Activated T-helper 2 cell treated with anti-CD3 and anti-CD28 coated beads, Interferon-gamma antibody, Interleukin-2, Interleukin-4, amounts not matched to agents 10 μg/mL and 5 μg/mL and 100 μg/mL, durations not matched to agents 14 hours and 24 hours and 36 hours (primary cell): ENCODE data around the gene ITGAD. TPM values are rescaled to one million over a fixed set of nuclear protein-coding genes. Genes with fewer than 3 reads are reported as not detected.

Experiments used
- DNase-seq: peaks from one replicate; pipeline ENCODE4 v3.0.0; 2021; ENCODE audit warnings: low spot score
- H3K27ac Mint-ChIP-seq: one replicate; pipeline ENCODE4 v1.8.0; 2021; ENCODE audit warnings: mixed read lengths
- H3K27me3 Mint-ChIP-seq: one replicate; pipeline ENCODE4 v1.8.0; 2021; ENCODE audit warnings: low read depth, mixed read lengths
- H3K36me3 Mint-ChIP-seq: one replicate; pipeline ENCODE4 v1.8.0; 2021; ENCODE audit warnings: low read depth, mixed read lengths
- H3K4me1 Mint-ChIP-seq: one replicate; pipeline ENCODE4 v1.8.0; 2021; ENCODE audit warnings: low read depth, mixed read lengths
- H3K4me3 Mint-ChIP-seq: one replicate; pipeline ENCODE4 v1.8.0; 2021; ENCODE audit warnings: low read depth, mild to moderate bottlenecking, moderate library complexity, mixed read lengths
- H3K9me3 Mint-ChIP-seq: one replicate; pipeline ENCODE4 v1.8.0; 2021; ENCODE audit warnings: mixed read lengths
- intact Hi-C: fragments of 100-400 bp; cut with micrococcal nuclease; formaldehyde crosslinking; loops from one replicate; pipeline ENCODE4 v1.15.1; 2023
- total RNA-seq: library from RNA; stranded (reverse); gene quantifications from 2 replicates; pipeline ENCODE4 v1.2.3, GENCODE V29; 2022

The ITGAD gene
- total RNA-seq, 1 donor from 2014 or later = 0.21 TPM

- DNase-seq = no peak
- Mint-ChIP-seq H3K27me3 (no peaks in the 10 kb centered on the region), H3K4me3 (peak overlapping the region; percentile 35), H3K9me3 (no peaks in the 10 kb centered on the region), H3K4me1 (peaks cover 53% of the 10 kb centered on the region), H3K36me3 (peaks cover 21% of the 10 kb centered on the region), H3K27ac (peak overlapping the region; percentile 79)
- intact Hi-C loops = loop anchor here (10.0 kb wide), 1 partner anchor 152 kb away; the partner anchor contains the start of gene PYCARD
Measured at GRCh38 chr16:31356566-31357323, 36.4 kb upstream of the ITGAD start.

DNA sequence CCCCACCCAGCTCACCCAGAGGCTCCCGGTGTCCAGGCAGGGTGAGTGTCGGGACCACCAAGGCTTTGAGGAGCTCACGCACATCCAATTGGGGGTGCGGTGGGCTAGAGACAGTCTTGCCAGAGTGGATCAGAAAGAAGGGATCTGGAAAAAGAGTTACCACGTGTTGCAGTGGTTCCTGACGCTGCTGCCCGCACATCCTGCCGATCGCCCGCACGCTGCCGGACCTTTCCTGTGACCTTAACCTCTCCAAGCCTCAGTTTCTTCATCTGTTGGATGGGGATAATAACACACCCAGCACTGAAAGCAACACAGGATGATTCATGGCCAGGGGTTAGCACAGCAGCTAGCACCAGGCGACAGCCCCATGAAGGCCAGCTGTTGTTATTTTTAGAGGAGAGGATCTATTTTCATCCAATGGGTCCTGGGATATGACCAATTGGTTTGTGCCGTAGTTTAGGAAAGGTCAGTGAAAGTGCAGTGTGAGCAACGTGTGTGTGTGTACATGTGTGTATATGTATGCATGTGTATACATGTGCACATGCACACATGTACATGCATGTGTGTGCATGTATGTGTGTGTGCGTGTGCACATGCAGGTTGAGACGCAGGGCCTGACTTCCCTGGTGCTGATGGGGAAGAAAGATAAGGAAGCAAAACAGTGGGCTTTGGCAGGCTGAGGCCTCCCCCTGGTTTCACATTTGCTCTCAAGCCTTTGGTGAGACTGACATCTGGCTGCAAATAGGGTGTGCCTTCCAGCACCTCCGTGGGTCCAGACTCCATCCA lies 35.6 kb upstream of the ITGAD start:
- Mint-ChIP-seq H3K9me3 (no peaks in the 10 kb centered on the region), H3K27me3 (no peaks in the 10 kb centered on the region), H3K36me3 (peaks cover 21% of the 10 kb centered on the region), H3K27ac (peak overlapping the region; percentile 65), H3K4me3 (no peak overlapping the region), H3K4me1 (peaks cover 46% of the 10 kb centered on the region)
- intact Hi-C loops = loop anchor here (10.0 kb wide), 1 partner anchor 153 kb away; the partner anchor contains the start of gene PYCARD
- peak; percentile 21 for DNase-seq

DNA sequence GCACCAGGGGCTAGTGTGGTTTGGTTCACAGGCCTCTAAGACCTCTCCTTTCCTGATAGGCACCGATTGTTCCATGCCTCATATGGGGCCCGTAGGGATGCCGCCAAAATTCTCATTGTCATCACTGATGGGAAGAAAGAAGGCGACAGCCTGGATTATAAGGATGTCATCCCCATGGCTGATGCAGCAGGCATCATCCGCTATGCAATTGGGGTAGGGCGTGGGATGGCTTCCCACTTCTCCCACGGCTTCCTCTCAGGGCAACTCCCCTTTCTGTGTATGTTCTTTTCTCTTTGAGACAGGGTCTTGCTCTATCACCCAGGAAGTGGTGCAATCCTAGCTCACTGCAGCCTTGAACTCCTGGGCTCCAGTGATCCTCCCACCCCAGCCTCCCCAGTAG lies 32.9 kb upstream of the ITGAD start:
- H3K4me1 Mint-ChIP-seq = peaks cover 28% of the 10 kb centered on the region
- H3K27me3 Mint-ChIP-seq = no peaks in the 10 kb centered on the region
- peaks cover 28% of the 10 kb centered on the region for H3K36me3 Mint-ChIP-seq
- no peak overlapping the region for H3K27ac Mint-ChIP-seq
- DNase-seq = no peak
- intact Hi-C loops = no loop called here
- no peaks in the 10 kb centered on the region for H3K9me3 Mint-ChIP-seq
- no peak overlapping the region for H3K4me3 Mint-ChIP-seq

DNA sequence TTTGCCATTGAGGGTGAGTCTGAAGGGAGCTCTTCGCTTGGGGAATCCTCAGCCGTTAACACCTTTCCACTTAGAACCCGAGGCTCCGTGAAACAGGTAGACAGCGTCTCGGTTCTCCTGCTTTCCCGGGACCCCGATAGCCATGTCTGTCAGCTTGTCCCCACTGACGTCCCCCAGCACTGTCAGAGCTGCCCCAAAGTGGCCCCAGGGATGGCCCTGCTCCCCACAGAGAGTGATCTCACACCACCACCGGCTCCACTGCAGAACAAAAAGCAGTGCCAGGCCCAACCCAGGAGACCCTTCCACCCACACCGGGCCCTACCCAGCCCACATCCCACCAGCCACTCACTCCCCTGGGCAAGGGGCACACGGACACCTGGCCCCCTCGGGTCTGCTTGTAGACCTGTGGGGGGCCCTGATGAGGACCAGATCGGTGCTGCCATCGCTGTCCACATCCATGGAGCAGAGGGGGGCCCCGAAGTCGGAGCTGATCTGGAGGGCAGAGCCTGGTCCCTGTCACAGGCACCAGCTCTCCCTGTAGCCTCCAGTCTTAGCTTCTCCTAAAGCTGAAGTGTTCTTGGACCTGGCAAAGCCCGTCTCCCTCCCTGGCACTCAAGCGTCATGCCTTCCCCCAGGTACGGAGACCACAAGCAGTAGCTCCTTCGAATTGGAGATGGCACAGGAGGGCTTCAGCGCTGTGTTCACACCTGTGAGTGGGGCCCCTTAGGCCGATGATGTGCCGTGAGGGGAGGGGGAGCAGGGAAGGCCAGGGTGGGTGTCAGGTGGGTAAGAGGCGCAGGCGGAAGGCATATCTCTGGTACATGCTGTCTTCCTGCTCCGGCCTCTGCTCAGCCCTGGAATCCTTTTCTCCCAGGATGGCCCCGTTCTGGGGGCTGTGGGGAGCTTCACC lies 31.7 kb upstream of the ITGAD start:
- no peak overlapping the region for H3K27ac Mint-ChIP-seq

DNA sequence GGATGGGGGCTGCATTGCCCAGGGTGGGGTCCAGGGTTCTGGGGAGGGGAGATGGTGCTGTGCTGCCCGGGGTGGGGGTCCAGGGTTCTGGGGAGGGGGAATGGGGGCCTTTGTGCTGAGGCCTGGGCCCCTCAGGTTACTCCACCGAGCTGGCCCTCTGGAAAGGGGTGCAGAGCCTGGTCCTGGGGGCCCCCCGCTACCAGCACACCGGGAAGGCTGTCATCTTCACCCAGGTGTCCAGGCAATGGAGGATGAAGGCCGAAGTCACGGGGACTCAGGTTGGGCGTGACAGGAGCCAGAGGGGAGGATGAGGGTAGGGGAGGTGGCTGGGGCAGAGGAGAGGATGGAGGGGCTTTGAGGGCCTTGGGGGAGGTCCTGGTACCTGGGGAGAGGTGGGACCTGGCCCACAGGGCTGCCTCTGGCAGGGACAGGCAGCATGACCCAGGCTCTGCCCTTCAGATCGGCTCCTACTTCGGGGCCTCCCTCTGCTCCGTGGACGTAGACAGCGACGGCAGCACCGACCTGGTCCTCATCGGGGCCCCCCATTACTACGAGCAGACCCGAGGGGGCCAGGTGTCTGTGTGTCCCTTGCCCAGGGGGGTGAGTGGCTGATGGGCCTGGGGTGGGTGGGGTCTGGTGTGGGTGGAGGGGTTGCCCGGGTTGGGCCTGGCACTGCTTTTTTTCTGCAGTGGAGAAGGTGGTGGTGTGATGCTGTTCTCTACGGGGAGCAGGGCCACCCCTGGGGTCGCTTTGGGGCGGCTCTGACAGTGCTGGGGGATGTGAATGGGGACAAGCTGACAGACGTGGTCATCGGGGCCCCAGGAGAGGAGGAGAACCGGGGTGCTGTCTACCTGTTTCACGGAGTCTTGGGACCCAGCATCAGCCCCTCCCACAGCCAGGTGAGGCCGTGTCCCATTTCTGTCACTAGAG lies 30.4 kb upstream of the ITGAD start:
- Mint-ChIP-seq H3K9me3 (no peaks in the 10 kb centered on the region), H3K27me3 (no peaks in the 10 kb centered on the region), H3K27ac (no peak overlapping the region), H3K36me3 (peaks cover 35% of the 10 kb centered on the region), H3K4me1 (peaks cover 28% of the 10 kb centered on the region), H3K4me3 (no peak overlapping the region)
- DNase-seq = no peak
- intact Hi-C loops = no loop called here

More for the DNA sequence above, 31.7 kb upstream of the ITGAD start:
- Mint-ChIP-seq H3K36me3 (peaks cover 32% of the 10 kb centered on the region), H3K4me1 (peaks cover 24% of the 10 kb centered on the region), H3K9me3 (no peaks in the 10 kb centered on the region), H3K4me3 (no peak overlapping the region), H3K27me3 (no peaks in the 10 kb centered on the region)
- no peak for DNase-seq
- intact Hi-C loops = no loop called here

DNA sequence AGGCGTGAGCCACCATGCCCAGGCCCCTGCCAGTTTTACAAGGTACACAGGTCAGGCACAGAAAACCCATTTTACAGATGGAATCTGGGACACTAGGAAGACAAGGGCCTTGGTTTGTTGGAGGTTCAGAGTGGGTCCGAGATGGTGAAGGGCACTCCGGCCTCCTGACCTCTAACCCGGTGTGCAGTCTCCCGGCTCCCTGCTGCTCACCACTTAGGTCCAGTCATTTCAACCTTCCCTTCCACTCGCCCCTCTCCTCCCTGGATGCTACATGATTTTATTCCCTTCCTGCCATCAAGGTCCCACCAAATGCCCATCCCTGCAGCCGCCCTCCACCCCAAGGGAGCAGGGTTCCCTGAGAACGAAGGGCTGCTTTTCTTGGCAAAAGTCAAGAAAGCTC lies 29.4 kb upstream of the ITGAD start:
- H3K4me3 Mint-ChIP-seq = no peak overlapping the region
- H3K36me3 Mint-ChIP-seq = peaks cover 35% of the 10 kb centered on the region
- H3K9me3 Mint-ChIP-seq = no peaks in the 10 kb centered on the region
- peaks cover 27% of the 10 kb centered on the region for H3K4me1 Mint-ChIP-seq
- DNase-seq = no peak
- no peak overlapping the region for H3K27ac Mint-ChIP-seq
- intact Hi-C loops = no loop called here
- no peaks in the 10 kb centered on the region for H3K27me3 Mint-ChIP-seq

- intact Hi-C loops = no loop called here
- H3K4me1 Mint-ChIP-seq = peaks cover 27% of the 10 kb centered on the region
- H3K27me3 Mint-ChIP-seq = no peaks in the 10 kb centered on the region
- H3K4me3 Mint-ChIP-seq = no peak overlapping the region
- no peak overlapping the region for H3K27ac Mint-ChIP-seq
- H3K36me3 Mint-ChIP-seq = peaks cover 35% of the 10 kb centered on the region
- DNase-seq = no peak
- H3K9me3 Mint-ChIP-seq = no peaks in the 10 kb centered on the region
Measured at GRCh38 chr16:31364421-31364820, 28.7 kb upstream of the ITGAD start.

DNA sequence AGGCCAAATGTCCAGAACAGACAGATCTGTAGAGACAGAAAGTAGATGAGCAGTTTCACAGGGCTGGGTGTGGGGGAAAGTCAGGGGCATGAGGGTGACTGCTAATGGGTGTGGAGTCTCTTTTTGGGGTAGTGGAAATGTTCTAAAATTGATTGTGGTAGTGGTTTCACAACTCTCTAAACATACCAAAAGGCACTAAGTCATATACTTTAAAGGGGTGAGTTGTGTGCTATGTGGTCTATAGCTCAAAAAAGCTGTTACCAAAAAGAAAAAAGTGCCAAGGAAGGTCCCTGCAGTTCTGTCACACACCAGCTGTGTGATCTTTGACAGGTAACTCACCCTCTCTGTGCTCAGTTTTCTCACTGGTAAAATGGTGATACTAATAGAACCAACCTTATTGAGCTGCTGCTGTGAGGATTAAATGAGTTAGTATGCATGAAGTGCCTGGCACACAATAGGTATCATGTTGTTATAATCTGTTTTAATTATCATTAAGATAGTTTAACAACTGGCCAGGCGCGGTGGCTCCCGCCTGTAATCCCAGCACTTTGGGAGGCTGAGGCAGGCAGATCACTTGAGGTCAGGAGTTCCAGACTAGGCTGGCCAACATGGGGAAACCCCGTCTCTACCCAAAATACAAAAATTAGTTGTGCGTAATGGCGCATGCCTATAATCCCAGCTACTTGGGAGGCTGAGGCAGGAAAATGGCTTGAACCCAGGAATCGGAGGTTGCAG lies 27.8 kb upstream of the ITGAD start:
- Mint-ChIP-seq H3K36me3 (peaks cover 32% of the 10 kb centered on the region), H3K9me3 (no peaks in the 10 kb centered on the region), H3K4me1 (peaks cover 27% of the 10 kb centered on the region), H3K27ac (peak overlapping the region; percentile 2), H3K4me3 (no peak overlapping the region), H3K27me3 (no peaks in the 10 kb centered on the region)
- no peak for DNase-seq
- intact Hi-C loops = no loop called here

DNA sequence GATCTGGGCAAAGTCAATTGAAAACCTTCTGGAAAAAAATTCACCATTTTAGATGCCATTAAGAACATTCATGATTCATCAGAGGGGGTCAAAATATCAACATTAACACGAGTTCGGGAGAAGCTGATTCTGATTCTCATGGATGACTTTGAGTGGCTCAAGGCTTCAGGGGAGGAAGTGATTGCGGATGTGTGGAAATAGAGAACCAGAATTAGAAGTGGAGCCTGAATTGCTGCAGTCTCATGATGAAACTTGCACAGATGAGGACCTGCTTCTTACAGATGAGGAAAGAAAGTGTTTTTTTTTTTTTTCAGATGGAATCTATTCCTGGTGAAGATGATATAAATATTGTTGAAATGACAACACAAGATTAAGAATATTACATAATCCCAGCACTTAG lies 25.3 kb upstream of the ITGAD start:
- H3K36me3 Mint-ChIP-seq = peaks cover 28% of the 10 kb centered on the region
- H3K27me3 Mint-ChIP-seq = no peaks in the 10 kb centered on the region
- no peaks in the 10 kb centered on the region for H3K9me3 Mint-ChIP-seq
- peaks cover 25% of the 10 kb centered on the region for H3K4me1 Mint-ChIP-seq
- H3K4me3 Mint-ChIP-seq = no peak overlapping the region
- intact Hi-C loops = no loop called here
- DNase-seq = no peak
- no peak overlapping the region for H3K27ac Mint-ChIP-seq

DNA sequence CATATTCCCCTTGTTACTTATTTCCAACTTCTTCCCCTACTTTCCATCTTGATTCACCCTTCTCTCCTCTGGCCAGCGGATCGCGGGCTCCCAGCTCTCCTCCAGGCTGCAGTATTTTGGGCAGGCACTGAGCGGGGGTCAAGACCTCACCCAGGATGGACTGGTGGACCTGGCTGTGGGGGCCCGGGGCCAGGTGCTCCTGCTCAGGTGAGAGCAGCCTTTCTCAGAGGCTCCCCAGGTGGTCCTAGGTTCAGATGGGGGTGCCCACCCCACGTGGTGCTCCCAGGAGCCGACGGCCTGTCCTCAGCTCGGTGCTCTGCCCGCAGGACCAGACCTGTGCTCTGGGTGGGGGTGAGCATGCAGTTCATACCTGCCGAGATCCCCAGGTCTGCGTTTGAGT lies 22.1 kb upstream of the ITGAD start:
- no peak for DNase-seq
- no peaks in the 10 kb centered on the region for H3K27me3 Mint-ChIP-seq
- intact Hi-C loops = no loop called here

DNA sequence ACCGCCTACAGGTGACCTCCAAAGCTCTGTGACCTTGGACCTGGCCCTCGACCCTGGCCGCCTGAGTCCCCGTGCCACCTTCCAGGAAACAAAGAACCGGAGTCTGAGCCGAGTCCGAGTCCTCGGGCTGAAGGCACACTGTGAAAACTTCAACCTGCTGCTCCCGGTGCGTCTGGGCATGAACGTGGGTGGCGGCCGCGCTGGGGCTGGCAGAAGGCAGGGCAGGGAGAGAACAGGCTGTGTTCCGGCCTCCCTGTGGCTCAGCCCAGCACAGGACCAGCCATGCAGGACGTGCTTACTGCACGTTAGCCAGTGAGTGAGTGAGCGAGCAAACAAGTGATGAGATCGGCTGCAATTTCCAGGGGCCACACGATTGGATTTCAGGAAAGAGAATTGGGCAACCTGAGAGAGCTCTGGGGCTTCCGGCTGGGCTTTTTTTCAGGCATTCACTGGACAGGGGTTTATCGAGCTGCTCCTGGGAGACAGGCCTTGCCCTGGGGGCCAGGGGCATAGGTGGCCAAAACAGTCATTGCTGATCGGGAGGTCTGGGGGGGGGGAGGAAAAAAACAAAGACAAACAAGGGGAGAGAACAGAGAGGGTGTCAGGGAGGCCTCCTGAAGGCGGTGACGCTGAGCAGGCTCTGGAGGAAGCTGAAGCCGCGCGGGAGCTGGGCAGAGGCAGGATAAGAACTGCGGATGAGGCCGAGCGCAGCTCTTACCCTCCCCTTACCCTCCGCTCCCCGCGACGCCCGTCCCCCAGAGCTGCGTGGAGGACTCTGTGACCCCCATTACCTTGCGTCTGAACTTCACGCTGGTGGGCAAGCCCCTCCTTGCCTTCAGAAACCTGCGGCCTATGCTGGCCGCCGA lies 21.3 kb upstream of the ITGAD start:
- no peaks in the 10 kb centered on the region for H3K9me3 Mint-ChIP-seq
- no peak overlapping the region for H3K4me3 Mint-ChIP-seq
- no peak for DNase-seq
- H3K27me3 Mint-ChIP-seq = no peaks in the 10 kb centered on the region
- H3K36me3 Mint-ChIP-seq = peaks cover 36% of the 10 kb centered on the region
- H3K4me1 Mint-ChIP-seq = peaks cover 10% of the 10 kb centered on the region
- intact Hi-C loops = no loop called here
- no peak overlapping the region for H3K27ac Mint-ChIP-seq

More for the DNA sequence above, 22.1 kb upstream of the ITGAD start:
- peaks cover 44% of the 10 kb centered on the region for H3K36me3 Mint-ChIP-seq
- no peak overlapping the region for H3K4me3 Mint-ChIP-seq
- H3K27ac Mint-ChIP-seq = no peak overlapping the region
- no peaks in the 10 kb centered on the region for H3K9me3 Mint-ChIP-seq
- peaks cover 18% of the 10 kb centered on the region for H3K4me1 Mint-ChIP-seq
